ENCODE measurements around the gene DEDD.

DEDD gene, protein sequence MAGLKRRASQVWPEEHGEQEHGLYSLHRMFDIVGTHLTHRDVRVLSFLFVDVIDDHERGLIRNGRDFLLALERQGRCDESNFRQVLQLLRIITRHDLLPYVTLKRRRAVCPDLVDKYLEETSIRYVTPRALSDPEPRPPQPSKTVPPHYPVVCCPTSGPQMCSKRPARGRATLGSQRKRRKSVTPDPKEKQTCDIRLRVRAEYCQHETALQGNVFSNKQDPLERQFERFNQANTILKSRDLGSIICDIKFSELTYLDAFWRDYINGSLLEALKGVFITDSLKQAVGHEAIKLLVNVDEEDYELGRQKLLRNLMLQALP

DNA sequence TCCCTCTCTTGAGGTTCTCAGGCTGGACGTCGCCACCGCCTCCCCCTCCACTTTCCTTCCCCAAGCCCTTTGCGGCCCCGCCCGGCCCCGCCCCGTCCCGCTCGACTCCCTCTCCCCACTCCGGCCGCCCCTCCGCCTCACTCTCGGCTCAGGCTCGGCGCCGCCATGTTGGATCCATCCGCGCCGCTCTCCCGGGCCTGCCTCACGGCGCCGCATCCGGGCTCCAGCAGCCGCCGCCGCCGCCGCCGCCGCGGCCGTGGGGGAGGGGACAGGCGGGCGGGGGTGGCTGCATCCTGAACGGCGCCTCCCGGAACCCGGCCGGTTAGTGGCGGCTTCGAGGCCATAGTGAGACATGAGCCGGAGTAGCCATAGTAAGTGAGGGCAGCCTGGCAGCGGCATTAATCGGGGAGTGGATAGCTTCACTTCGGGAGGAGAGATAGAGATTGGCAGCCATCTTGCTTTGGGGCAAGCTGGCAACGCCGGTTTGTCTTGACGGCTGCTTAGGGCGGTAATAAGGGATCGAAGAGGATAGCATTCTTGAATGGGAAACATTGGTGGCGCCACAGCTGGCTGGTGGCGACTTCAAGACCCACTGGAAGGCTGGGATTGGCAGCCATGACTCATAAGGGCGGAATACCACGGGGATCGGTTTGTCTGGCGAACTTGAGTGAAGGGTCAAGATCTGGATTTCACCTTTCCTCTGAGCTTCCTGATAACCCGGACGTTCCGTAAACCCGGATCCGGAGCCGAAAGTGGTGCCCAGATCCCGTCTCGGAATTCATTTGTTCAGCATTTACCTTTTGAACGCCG, at the start of gene DEDD:
TSS of gene DEDD (minus strand) at position 258 of the 810 bp plus-strand sequence. CDS start 8,205 bp downstream, outside the sequence.
- no peak for TF ChIP-seq GATA3 (IDR thresholded peaks at IDR 0.05; ENCODE audit: low read depth, low read length)
- no peak for TF ChIP-seq GATA2 (IDR thresholded peaks at IDR 0.05; ENCODE audit: low read depth, low read length)

DNA sequence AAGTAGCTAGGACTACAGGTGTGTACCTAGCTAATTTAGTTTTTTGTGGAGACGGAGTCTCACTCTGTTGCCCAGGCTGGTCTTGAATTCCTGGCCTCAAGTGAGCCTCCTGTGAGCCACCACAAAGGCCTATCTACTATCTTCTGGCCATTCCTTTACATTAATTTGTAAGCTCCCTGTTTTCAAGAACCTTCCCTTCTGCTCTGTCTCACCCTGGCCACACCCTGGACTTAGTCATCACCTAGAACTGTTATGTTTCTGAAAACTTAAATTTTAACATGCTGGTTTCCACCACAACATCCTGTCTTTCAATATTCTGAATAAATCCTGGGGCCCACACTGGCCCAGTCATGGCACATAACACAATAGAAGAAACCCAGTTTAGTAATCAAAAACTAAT, 49.7 kb upstream of the DEDD start:
- TF ChIP-seq GATA2 (IDR thresholded peaks at IDR 0.05; ENCODE audit: low read depth, low read length) (no peak), GATA3 (IDR thresholded peaks at IDR 0.05; ENCODE audit: low read depth, low read length) (no peak)

DNA sequence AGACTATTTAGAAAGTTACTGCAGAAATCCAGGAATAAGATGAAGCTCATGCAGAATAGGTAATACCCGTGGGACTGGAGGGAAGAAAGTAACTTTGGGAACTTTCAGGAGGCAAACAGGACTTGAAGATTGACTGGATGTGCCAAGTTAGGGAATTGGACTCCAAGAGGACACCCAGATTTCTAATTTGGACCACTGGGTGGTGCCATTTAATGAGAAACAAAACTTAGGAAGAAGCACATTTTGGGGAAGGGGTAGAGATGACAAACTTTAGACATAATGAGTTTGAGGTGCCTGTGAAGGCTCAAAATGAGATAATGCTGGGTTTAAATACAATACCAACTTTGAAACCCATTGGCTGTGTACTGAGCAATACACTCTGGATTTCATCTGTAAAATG, 48.2 kb upstream of the DEDD start:
- TF ChIP-seq GATA2 (IDR thresholded peaks at IDR 0.05; ENCODE audit: low read depth, low read length) (no peak), GATA3 (IDR thresholded peaks at IDR 0.05; ENCODE audit: low read depth, low read length) (no peak)

DNA sequence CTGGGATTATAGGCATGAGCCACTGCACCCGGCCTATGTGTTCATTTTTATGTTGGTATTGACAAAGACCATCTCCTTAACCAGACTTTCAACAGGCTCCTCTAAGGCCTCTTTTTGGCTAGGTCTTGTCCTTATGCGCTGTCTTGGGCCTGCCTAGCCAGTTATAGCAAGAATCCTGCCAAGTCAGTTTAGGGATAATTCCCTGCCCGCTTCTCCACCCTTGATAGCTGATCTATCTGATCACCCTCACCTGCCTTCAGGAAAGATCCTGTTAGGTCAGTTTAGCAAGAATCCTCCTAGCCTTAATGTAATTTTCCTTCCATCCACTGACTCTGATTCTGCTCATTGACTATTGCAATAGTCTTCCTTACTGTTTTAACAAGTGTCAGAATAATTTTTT, 47.2 kb upstream of the DEDD start:
- TF ChIP-seq GATA2 (IDR thresholded peaks at IDR 0.05; ENCODE audit: low read depth, low read length) (no peak), GATA3 (IDR thresholded peaks at IDR 0.05; ENCODE audit: low read depth, low read length) (no peak)

DNA sequence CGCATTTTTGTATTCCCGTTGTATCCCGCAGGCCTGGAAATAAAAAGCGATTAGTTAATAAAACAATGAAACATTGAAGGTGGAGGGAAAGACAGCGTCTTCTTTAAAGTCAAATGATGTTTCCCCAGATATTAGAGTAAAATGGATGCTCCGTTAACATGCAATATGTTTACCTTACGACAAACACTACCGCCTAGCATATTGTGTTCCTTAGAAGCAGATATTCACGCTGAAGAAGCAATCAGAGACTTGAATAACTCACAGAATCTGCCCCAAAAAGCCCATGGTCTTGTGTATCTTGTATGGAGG, 45.4 kb upstream of the DEDD start:
- TF ChIP-seq GATA2 (IDR thresholded peaks at IDR 0.05; ENCODE audit: low read depth, low read length) (no peak), GATA3 (IDR thresholded peaks at IDR 0.05; ENCODE audit: low read depth, low read length) (no peak)

DNA sequence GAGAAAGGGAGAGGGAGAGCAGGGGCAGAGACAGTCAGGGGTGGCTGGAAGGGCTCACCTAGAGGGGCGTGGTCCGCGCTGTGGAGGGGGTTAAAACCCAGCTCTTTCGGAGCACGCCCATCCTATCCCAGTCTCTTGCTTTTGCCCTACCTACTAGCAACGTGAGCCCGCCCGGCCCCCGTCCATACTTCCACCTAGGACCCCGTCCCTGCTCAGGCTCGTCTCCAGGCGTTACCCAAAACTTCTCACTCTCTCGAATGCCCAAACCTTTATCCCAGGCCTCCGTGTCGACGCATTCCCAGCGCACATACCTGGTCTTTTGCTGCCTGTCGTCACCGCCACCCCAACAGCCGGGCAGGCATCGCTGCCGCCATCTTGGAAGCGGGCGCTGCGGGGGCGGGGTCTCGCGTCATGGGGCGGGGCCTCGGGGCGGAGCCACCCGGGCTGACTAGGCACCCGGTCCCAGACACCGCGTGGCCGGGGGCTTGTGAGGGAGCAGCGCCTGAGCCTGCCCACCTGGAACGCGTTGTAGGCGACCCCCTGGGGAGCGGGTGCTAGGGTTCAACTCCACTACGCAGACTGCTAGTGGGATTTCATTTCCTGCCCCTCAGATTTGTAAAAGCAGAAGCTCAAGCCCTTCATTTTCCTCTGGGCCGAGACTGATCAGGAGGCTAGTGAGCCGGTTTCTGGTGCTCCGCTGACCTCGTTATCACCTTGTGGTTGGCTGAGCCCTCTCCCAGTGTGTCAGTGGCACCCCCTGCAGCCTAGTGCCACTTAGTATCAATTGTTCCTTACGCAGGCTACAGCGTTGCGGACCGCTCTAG, 44.9 kb upstream of the DEDD start, which contains the start of gene B4GALT3:
TSS of gene B4GALT3 (minus strand) at position 396 of the 824 bp plus-strand sequence. CDS start 1,447 bp downstream, outside the sequence.
- TF ChIP-seq GATA2 (IDR thresholded peaks at IDR 0.05; ENCODE audit: low read depth, low read length) (no peak), GATA3 (IDR thresholded peaks at IDR 0.05; ENCODE audit: low read depth, low read length) (no peak)

DNA sequence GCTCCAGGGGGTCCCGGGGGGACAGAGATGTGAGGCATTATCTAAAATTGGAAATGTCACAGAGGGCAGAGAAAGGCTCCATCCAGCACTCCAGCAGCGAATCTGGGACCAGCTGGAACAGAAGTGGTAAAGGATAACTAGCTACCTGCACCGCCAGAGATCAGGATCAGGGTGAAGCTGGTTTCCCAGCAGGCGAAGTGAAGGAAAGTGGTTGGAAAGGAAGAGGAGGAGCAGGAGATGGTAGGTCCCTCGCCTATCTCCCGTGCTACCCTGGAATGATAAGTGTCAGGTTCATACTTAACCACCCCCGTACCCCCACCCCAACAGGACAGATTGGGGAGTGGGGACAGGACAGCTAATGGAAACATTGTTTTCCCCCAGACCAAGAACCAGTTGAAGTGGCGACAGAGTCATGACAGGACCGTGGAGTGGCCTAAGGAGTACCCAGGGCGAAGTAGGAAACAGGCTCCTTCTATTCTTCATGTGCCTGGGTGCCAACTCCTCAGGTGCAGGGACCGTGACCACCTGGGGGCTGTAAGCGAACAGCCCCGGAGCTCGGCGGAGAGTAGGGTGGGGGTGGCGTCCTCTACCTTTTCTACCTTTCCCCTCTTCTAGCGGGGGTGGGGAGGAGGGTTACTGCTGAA, 44.1 kb upstream of the DEDD start:
- TF ChIP-seq GATA3 (IDR thresholded peaks at IDR 0.05; ENCODE audit: low read depth, low read length) (no peak), GATA2 (IDR thresholded peaks at IDR 0.05; ENCODE audit: low read depth, low read length) (no peak)

DNA sequence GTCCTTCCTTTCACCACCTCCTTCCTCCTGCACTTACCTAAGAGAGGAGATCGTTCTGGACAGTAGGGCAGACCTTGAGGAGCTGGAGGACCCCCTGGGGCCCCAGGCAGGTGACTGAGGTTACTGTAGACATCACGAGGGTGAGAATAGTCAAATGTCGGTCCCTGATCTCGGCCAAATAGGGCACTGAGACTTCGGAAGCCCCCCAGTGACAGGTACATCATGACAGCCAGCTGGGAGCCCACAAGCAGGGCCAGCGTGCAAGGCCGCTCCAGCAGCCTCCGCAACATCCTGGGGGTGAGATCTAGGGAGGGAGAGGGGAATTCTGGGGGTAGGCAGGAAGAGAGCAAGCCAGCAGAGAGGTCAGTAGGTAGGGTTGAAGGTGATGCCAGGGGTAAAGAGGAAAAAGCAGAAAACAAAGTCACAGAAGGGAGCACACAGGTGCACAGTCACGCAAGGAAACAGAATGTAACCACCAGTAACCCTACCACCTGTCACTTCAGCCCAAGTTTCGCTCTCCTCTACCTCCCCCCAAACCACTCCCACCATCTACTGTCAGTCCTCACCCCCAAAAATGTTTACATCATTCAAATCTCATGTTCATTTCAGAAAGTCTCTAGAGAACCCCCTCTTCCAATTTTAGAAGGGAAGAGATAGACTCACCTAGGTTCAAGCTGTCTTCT, 43.4 kb upstream of the DEDD start:
- TF ChIP-seq GATA2 (IDR thresholded peaks at IDR 0.05; ENCODE audit: low read depth, low read length) (no peak), GATA3 (IDR thresholded peaks at IDR 0.05; ENCODE audit: low read depth, low read length) (no peak)

DNA sequence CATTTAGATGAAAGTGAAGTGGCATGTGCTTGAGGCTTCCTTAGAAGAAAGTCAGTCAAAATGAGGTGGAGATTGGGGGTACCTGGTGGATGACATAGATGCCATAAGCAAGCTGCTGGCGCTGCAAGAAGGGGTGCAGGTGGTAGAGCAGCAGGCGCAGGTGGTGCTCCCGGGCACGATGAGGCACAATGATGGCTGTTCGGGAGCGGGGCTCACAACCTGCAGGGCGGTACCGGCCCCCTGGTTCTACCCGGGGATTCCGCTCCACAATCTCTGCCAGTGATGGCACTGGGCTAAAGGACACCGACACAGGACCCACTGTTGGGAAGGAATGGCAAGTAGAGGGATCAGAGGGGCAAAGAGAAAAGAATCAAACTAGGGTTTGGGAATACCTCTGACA, 42.4 kb upstream of the DEDD start:
- no peak for TF ChIP-seq GATA2 (IDR thresholded peaks at IDR 0.05; ENCODE audit: low read depth, low read length)

DNA sequence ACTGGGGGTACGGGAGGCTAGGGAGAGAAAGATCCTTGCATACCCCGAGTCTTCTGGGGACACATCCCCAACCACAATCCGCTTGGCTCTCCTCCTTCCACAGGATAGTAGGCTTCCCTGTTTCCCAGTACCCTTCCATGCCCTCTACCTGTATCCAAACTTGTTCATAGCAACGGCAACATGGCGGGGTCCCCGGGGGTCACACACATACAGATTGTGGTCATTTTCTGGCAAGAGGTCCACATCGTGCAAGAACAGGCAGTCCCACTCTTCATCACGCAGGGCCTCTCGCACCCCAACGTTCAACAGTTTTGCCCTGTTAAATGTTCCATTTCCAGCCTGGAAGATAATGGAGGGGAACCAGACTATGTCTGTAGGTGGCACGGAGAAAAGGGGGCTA, 41.2 kb upstream of the DEDD start:
- no peak for TF ChIP-seq GATA3 (IDR thresholded peaks at IDR 0.05; ENCODE audit: low read depth, low read length)
- no peak for TF ChIP-seq GATA2 (IDR thresholded peaks at IDR 0.05; ENCODE audit: low read depth, low read length)

DNA sequence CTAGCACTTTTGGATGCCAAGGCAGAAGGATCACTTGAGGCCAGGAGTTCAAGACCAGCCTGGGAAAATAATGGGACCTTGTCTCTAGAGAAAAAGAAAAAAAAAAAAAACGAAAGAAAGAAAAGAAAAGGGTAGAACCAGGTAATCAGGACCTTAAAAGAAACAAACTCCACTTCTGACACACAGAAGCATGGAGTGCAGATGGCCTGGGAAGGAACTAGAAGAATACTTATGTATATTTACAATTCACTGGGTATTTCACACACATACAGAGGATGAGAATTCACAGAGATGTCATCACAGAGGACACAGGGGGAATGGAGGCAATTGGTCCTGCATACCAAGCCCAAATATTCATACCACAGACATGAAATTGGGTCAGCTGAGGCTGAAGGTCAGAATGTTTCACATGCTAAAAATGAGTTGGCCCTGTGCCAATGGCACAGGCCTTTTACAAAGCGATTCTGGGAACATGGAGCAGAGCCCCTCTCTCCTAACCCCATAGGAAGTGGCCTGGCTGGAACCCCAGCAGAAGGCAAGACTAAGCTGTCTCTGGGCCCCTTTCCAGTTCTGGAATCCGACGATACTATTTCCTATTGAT, 40.4 kb upstream of the DEDD start:
- TF ChIP-seq GATA3 (IDR thresholded peaks at IDR 0.05; ENCODE audit: low read depth, low read length) (no peak), GATA2 (IDR thresholded peaks at IDR 0.05; ENCODE audit: low read depth, low read length) (no peak)

DNA sequence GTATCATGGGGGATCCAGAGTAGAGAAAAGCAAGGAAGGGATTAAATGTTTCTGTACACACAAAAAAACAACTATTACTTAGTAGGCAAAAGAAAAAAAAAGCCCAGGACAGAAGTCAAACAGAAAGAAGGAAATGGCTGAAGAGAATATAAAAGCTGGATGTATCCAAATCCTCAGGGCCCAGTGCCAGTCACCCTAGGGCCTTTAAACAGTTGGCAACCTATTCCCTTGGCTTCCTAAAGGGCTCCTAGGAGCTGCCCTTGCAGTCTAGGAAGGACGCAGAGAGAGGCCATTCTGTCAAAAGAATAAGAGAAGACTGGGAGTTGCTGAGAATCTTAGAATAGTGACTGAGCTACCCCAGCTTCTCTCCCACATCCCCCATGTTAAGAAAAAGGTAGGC, 39.9 kb upstream of the DEDD start:
- TF ChIP-seq GATA2 (IDR thresholded peaks at IDR 0.05; ENCODE audit: low read depth, low read length) (no peak), GATA3 (IDR thresholded peaks at IDR 0.05; ENCODE audit: low read depth, low read length) (no peak)

DNA sequence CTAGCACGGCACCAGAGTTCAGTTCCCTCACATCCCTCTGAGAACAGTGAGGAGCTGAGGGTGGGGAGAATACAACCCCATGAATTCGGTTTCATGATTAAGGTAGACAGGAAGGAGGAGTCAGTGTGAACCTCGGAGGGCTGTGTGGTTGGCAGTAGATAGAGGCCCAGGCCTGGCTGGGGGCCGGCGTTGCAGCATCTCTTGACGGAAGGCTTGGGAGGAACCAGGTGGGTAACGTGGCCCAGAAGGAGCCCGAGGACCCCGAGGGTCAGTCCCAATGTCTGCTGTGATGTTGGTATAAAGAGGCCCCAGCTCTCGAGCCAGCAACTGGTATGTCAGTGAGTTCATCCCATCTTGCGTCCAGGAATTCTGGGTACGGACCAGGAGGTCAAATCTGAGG, 39.2 kb upstream of the DEDD start:
- no peak for TF ChIP-seq GATA3 (IDR thresholded peaks at IDR 0.05; ENCODE audit: low read depth, low read length)
- no peak for TF ChIP-seq GATA2 (IDR thresholded peaks at IDR 0.05; ENCODE audit: low read depth, low read length)
